HepG2 (cell line): Measurements from ENCODE around the gene PRKACA. TPM values are rescaled to one million over a fixed set of nuclear protein-coding genes. Genes with fewer than 3 reads are reported as not detected.

Experiments used
- AGO2 ChIP-seq: fragments of 200-400 bp; formaldehyde crosslinking; optimal IDR thresholded peaks from 2 replicates; pipeline ENCODE3; 2017; ENCODE audit warnings: mild to moderate bottlenecking, low read depth, low read length, moderate library complexity
- NFYB ChIP-seq: sonication (generic); formaldehyde crosslinking; IDR thresholded peaks from 2 replicates; pipeline ENCODE4 v1.4.0; 2020; ENCODE audit warnings: missing genetic modification reagents
- PHF8 ChIP-seq: sonication (generic); formaldehyde crosslinking; IDR thresholded peaks from 2 replicates; pipeline ENCODE4 v1.5.0; 2020; ENCODE audit warnings: missing genetic modification reagents
- POGZ ChIP-seq: sonication (generic); formaldehyde crosslinking; IDR thresholded peaks from 2 replicates; pipeline ENCODE4 v1.4.0; 2020; ENCODE audit warnings: mild to moderate bottlenecking, missing genetic modification reagents
- RBFOX2 ChIP-seq: fragments of 200-400 bp; formaldehyde crosslinking; IDR thresholded peaks from 2 replicates; pipeline ENCODE4 v1.6.1; 2017; ENCODE audit warnings: low read depth, mild to moderate bottlenecking, low read length
- SRY ChIP-seq: sonication (generic); formaldehyde crosslinking; IDR thresholded peaks from 2 replicates; pipeline ENCODE4 v1.8.0; 2022; ENCODE audit warnings: mild to moderate bottlenecking, missing genetic modification reagents
- TBL1XR1 ChIP-seq: fragments of 150-350 bp; IDR thresholded peaks from 2 replicates; pipeline ENCODE4 v1.6.1; 2014; ENCODE audit warnings: borderline replicate concordance, low read length; ENCODE audit not compliant: partially characterized antibody
- TCF12 ChIP-seq, 2 experiments: fragments of 450-650 bp in 1 of 2; sonication (generic) in 1 of 2; formaldehyde crosslinking in 1 of 2; IDR thresholded peaks; 2 replicates each; pipeline versions ENCODE4 v1.6.1 to v1.8.0; 2017 to 2022; ENCODE audit warnings: antibody characterized with exemption in 1 of 2, mild to moderate bottlenecking in 1 of 2, missing genetic modification reagents in 1 of 2, moderate library complexity in 1 of 2
- ZNF232 ChIP-seq: sonication (generic); formaldehyde crosslinking; IDR thresholded peaks from 2 replicates; pipeline ENCODE4 v1.4.0; 2020; ENCODE audit warnings: missing genetic modification reagents, borderline replicate concordance
- ZNF337 ChIP-seq: sonication (generic); formaldehyde crosslinking; IDR thresholded peaks from 2 replicates; pipeline ENCODE4 v1.5.1; 2020; ENCODE audit warnings: missing genetic modification reagents, low read depth, mild to moderate bottlenecking, borderline replicate concordance
- ZNF543 ChIP-seq: sonication (generic); formaldehyde crosslinking; IDR thresholded peaks from 2 replicates; pipeline ENCODE4 v1.4.0; 2020; ENCODE audit warnings: mild to moderate bottlenecking, missing genetic modification reagents
- ZNF589 ChIP-seq: sonication (generic); formaldehyde crosslinking; conservative IDR thresholded peaks from 2 replicates; pipeline ENCODE4 v1.8.0; 2022; ENCODE audit warnings: mild to moderate bottlenecking, moderate library complexity, missing genetic modification reagents
- ZNF747 ChIP-seq: sonication (generic); formaldehyde crosslinking; IDR thresholded peaks from 2 replicates; pipeline ENCODE4 v1.8.1; 2023; ENCODE audit warnings: missing genetic modification reagents, mild to moderate bottlenecking, borderline replicate concordance
- polyA plus RNA-seq, 8 experiments: library from polyadenylated mRNA; depleted of rRNA in 3 of 8; stranded (reverse) in 7 of 8; unstranded in 1 of 8; fragments of >200 nt; fragmentation: Illumina TruSeq in 4 of 8; extraction: Trizol in 4 of 8; gene quantifications; 2 replicates each; pipeline versions ENCODE4 v1.2.1 to v1.2.3, GENCODE V29; 2011 to 2016; ENCODE audit warnings: low read depth in 4 of 8, missing spikeins in 1 of 8, mixed read lengths in 1 of 8; ENCODE audit not compliant: insufficient read depth in 1 of 8
- total RNA-seq, 5 experiments: library from RNA; depleted of rRNA; stranded (reverse); fragments of >200 nt; fragmentation: Illumina TruSeq; extraction: Trizol; gene quantifications; 2 replicates each; pipeline ENCODE4 v1.2.3, GENCODE V29; 2016; ENCODE audit warnings: low read depth in 1 of 5
- TF ChIP-seq, protein P1 (sequence below): sonication (generic); formaldehyde crosslinking; conservative IDR thresholded peaks from 2 replicates; pipeline ENCODE4 v1.4.0; 2020; ENCODE audit warnings: mild to moderate bottlenecking, missing genetic modification reagents, moderate library complexity
- TF ChIP-seq, protein P2 (sequence below): sonication (generic); formaldehyde crosslinking; IDR thresholded peaks from 2 replicates; pipeline ENCODE4 v1.4.0; 2020; ENCODE audit warnings: missing genetic modification reagents, mild to moderate bottlenecking, borderline replicate concordance
- TF ChIP-seq, protein P3 (sequence below): sonication (generic); formaldehyde crosslinking; IDR thresholded peaks from 2 replicates; pipeline ENCODE4 v1.8.0; 2022; ENCODE audit warnings: missing genetic modification reagents, mild to moderate bottlenecking, inconsistent platforms, borderline replicate concordance
- TF ChIP-seq, protein P4 (sequence below): sonication (generic); formaldehyde crosslinking; IDR thresholded peaks from 2 replicates; pipeline ENCODE4 v1.9.0; 2021; ENCODE audit warnings: missing genetic modification reagents, borderline replicate concordance

PRKACA gene
- total and polyA plus RNA-seq, 2 of the 13 experiments (the other 11 are each of a cell fraction or from before 2014, with no cell fraction given): 11.0 to 18.2 TPM

DNA sequence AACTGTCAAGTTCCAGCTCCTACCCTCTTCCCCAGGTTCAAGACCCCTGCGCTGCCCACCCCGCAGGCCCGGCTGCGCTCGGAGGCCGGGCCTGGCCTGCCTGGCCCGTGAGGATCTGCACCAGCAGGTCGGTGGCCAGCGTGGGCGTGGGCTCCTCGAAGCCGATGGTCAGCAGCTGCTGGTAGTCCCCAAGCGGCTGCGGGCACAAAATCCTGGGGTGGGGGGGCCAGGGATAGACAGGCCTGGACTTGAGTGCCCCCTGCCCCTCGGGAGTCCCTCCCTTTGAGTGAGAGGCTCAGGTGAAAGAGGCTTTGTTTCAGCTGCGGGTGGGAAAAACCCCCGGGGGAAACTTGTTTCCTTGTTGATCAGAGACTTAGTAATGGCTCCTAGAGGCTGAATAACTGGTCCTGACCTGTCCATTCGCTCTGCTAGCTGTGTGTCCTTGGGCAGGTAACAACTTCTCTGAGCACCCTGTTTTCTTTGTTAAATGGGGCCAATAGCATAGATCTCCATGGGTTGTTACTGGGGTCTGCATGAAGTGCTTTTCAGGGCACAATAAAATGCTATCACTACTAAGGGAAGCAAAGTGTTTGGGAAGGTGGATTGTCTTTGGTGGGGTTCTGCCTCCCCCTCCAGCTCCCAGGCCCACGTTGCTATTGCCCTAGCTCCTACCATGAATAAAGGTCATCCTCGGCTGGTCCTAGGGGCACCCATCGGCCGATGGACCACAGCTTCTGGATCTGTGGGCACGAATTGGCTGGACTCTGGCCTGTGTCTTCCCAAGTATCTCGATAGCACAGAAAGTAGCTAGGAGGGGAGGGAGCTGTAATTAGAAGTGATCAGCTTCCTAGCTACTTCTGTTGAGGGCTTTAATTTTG lies 35.5 kb downstream of the PRKACA start (continued):
- TF ChIP-seq, protein P1, sequence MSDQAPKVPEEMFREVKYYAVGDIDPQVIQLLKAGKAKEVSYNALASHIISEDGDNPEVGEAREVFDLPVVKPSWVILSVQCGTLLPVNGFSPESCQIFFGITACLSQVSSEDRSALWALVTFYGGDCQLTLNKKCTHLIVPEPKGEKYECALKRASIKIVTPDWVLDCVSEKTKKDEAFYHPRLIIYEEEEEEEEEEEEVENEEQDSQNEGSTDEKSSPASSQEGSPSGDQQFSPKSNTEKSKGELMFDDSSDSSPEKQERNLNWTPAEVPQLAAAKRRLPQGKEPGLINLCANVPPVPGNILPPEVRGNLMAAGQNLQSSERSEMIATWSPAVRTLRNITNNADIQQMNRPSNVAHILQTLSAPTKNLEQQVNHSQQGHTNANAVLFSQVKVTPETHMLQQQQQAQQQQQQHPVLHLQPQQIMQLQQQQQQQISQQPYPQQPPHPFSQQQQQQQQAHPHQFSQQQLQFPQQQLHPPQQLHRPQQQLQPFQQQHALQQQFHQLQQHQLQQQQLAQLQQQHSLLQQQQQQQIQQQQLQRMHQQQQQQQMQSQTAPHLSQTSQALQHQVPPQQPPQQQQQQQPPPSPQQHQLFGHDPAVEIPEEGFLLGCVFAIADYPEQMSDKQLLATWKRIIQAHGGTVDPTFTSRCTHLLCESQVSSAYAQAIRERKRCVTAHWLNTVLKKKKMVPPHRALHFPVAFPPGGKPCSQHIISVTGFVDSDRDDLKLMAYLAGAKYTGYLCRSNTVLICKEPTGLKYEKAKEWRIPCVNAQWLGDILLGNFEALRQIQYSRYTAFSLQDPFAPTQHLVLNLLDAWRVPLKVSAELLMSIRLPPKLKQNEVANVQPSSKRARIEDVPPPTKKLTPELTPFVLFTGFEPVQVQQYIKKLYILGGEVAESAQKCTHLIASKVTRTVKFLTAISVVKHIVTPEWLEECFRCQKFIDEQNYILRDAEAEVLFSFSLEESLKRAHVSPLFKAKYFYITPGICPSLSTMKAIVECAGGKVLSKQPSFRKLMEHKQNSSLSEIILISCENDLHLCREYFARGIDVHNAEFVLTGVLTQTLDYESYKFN (CRISPR knock-in tag): no peak
- TF ChIP-seq PHF8 (CRISPR knock-in tag): peak; percentile 37
- peak; percentile 39; the same call in 1 of the 2 replicates for TF ChIP-seq SRY
- TF ChIP-seq TBL1XR1: no peak
- TF ChIP-seq, protein P2, sequence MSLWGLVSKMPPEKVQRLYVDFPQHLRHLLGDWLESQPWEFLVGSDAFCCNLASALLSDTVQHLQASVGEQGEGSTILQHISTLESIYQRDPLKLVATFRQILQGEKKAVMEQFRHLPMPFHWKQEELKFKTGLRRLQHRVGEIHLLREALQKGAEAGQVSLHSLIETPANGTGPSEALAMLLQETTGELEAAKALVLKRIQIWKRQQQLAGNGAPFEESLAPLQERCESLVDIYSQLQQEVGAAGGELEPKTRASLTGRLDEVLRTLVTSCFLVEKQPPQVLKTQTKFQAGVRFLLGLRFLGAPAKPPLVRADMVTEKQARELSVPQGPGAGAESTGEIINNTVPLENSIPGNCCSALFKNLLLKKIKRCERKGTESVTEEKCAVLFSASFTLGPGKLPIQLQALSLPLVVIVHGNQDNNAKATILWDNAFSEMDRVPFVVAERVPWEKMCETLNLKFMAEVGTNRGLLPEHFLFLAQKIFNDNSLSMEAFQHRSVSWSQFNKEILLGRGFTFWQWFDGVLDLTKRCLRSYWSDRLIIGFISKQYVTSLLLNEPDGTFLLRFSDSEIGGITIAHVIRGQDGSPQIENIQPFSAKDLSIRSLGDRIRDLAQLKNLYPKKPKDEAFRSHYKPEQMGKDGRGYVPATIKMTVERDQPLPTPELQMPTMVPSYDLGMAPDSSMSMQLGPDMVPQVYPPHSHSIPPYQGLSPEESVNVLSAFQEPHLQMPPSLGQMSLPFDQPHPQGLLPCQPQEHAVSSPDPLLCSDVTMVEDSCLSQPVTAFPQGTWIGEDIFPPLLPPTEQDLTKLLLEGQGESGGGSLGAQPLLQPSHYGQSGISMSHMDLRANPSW (CRISPR knock-in tag): no peak
- no peak for TF ChIP-seq POGZ (CRISPR knock-in tag)
- TF ChIP-seq, protein P3, sequence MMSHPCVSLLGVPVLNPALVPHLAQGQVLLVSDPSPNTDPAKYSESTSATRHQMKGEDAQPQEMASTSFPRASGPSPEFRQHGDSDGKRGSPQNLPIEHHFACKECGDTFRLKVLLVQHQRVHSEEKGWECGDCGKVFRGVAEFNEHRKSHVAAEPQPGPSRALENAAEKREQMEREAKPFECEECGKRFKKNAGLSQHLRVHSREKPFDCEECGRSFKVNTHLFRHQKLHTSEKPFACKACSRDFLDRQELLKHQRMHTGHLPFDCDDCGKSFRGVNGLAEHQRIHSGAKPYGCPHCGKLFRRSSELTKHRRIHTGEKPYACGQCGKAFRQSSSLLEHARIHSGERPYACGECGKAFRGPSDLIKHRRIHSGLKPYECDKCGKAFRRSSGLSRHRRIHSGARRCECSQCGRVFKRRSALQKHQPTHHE (CRISPR knock-in tag): no peak
- peak; percentile 16; the same call in 1 of the 2 replicates for TF ChIP-seq ZNF747 (CRISPR knock-in tag)
- no peak for TF ChIP-seq TCF12 (IDR thresholded peaks at IDR 0.05)
- no peak for TF ChIP-seq TCF12 (CRISPR knock-in tag; IDR thresholded peaks at IDR 0.05)
- TF ChIP-seq ZNF589: no peak
- TF ChIP-seq ZNF543 (CRISPR knock-in tag): no peak
- TF ChIP-seq AGO2: peak; percentile 91
- TF ChIP-seq, protein P4, sequence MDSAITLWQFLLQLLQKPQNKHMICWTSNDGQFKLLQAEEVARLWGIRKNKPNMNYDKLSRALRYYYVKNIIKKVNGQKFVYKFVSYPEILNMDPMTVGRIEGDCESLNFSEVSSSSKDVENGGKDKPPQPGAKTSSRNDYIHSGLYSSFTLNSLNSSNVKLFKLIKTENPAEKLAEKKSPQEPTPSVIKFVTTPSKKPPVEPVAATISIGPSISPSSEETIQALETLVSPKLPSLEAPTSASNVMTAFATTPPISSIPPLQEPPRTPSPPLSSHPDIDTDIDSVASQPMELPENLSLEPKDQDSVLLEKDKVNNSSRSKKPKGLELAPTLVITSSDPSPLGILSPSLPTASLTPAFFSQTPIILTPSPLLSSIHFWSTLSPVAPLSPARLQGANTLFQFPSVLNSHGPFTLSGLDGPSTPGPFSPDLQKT (CRISPR knock-in tag): no peak
- no peak for TF ChIP-seq ZNF232 (CRISPR knock-in tag)
- TF ChIP-seq RBFOX2: peak; percentile 80
- no peak for TF ChIP-seq NFYB
- TF ChIP-seq ZNF337: no peak
